H1 (cell line): ENCODE results near the gene ZW10. TPM values are rescaled to one million over a fixed set of nuclear protein-coding genes. Genes with fewer than 3 reads are reported as not detected.
A peak's percentile ranks its signal among the peaks of the same experiment; 100 is the strongest.

Experiments used
- CTCF ChIA-PET: fragments of 300-600 bp; sonication (Branson Sonifier 250); formaldehyde crosslinking; loops from one replicate; lab custom pipeline; 2021; ENCODE audit not compliant: partially characterized antibody; lab: Charles Lee
- POLR2A ChIA-PET: fragments of 300-600 bp; sonication (Branson Sonifier 250); formaldehyde crosslinking; loops from one replicate; lab custom pipeline; 2021; ENCODE audit warnings: inconsistent platforms; ENCODE audit not compliant: partially characterized antibody; lab: Charles Lee
- DNase-seq, 2 experiments: peaks; one replicate each; pipeline versions ENCODE4 v3.0.0 to v3.0.0-alpha.2; 2010 to 2022; ENCODE audit warnings: low spot score in 2 of 2, low read depth in 1 of 2, mixed read lengths in 1 of 2
- FAIRE-seq: peaks from 2 replicates; lab custom pipeline; 2011; peaks lifted over from hg19 to GRCh38; lab: Jason Lieb, UNC
- H2AFZ ChIP-seq: 2 replicates; pipeline ENCODE4 v1.8.1; 2012; ENCODE audit warnings: low read length, inconsistent platforms
- H2AK5ac ChIP-seq: 2 replicates; pipeline ENCODE4 v1.6.1; 2013; ENCODE audit warnings: low read depth, low read length
- H2BK120ac ChIP-seq: replicated peaks from 2 replicates; pipeline ENCODE3; 2013; ENCODE audit warnings: low read depth, low read length, inconsistent platforms
- H2BK12ac ChIP-seq: 2 replicates; pipeline ENCODE4 v1.6.1; 2013; ENCODE audit warnings: low read depth, low read length
- H2BK15ac ChIP-seq: 2 replicates; pipeline ENCODE4 v1.6.1; 2013; ENCODE audit warnings: low read length
- H2BK20ac ChIP-seq: 2 replicates; pipeline ENCODE4 v1.6.1; 2013; ENCODE audit warnings: low read length
- H2BK5ac ChIP-seq: 2 replicates; pipeline ENCODE4 v1.6.1; 2013; ENCODE audit warnings: low read depth, low read length
- H3K14ac ChIP-seq: 2 replicates; pipeline ENCODE4 v1.6.1; 2013; ENCODE audit warnings: inconsistent platforms; ENCODE audit not compliant: insufficient read length
- H3K18ac ChIP-seq: 2 replicates; pipeline ENCODE4 v1.6.1; 2013; ENCODE audit warnings: low read length; ENCODE audit errors: extremely low read depth
- H3K23ac ChIP-seq: 2 replicates; pipeline ENCODE4 v1.6.1; 2013; ENCODE audit warnings: inconsistent platforms; ENCODE audit not compliant: insufficient read length
- H3K23me2 ChIP-seq: 2 replicates; pipeline ENCODE4 v1.6.1; 2013; ENCODE audit warnings: low read depth, low read length
- H3K27ac ChIP-seq: 2 replicates; pipeline ENCODE4 v1.6.1; 2011; ENCODE audit warnings: low read depth, low read length, inconsistent platforms
- H3K27me3 ChIP-seq, 4 experiments: replicated peaks in 1 of 4; 1 replicate in 1 of 4; 2 replicates in 3 of 4; pipeline versions ENCODE4 v1.6.1 to v1.8.1; 2011 to 2013; ENCODE audit warnings: low read length in 3 of 4, mild to moderate bottlenecking in 3 of 4, inconsistent platforms in 2 of 4, mixed read lengths in 2 of 4, moderate library complexity in 1 of 4; ENCODE audit not compliant: control insufficient read depth in 3 of 4, insufficient read depth in 3 of 4; ENCODE audit errors: extremely low read depth in 1 of 4
- H3K36me3 ChIP-seq, 4 experiments: 2 replicates each; pipeline versions ENCODE4 v1.6.1 to v1.8.1; 2011 to 2013; ENCODE audit warnings: mild to moderate bottlenecking in 4 of 4, low read length in 3 of 4, moderate library complexity in 2 of 4, control low read depth in 1 of 4, inconsistent platforms in 1 of 4; ENCODE audit not compliant: insufficient read depth in 4 of 4, control insufficient read depth in 2 of 4
- H3K4ac ChIP-seq: replicated peaks from 2 replicates; pipeline ENCODE3; 2013; ENCODE audit warnings: low read length, low read depth, mixed read lengths, inconsistent platforms; ENCODE audit not compliant: insufficient read length
- H3K4me1 ChIP-seq, 4 experiments: replicated peaks in 1 of 4; 1 replicate in 1 of 4; 2 replicates in 3 of 4; pipeline versions ENCODE4 v1.6.1 to v1.8.1; 2011 to 2013; ENCODE audit warnings: low read length in 3 of 4, inconsistent platforms in 2 of 4, mixed read lengths in 1 of 4; ENCODE audit not compliant: insufficient read depth in 4 of 4, control insufficient read depth in 3 of 4
- H3K4me2 ChIP-seq, 2 experiments: 2 replicates each; pipeline versions ENCODE4 v1.6.1 to v1.8.1; 2011 to 2013; ENCODE audit warnings: low read depth in 2 of 2, low read length in 2 of 2, control low read depth in 1 of 2, inconsistent platforms in 1 of 2, mild to moderate bottlenecking in 1 of 2; ENCODE audit not compliant: insufficient read depth in 1 of 2
- H3K4me3 ChIP-seq, 4 experiments: fragments of 200-600, 300-600 bp in 1 of 4; sonication (generic), shearing (Covaris generic), sonication (Bioruptor Twin) in 1 of 4; 2 replicates each; pipeline versions ENCODE4 v1.5.1 to v1.8.1; 2011 to 2016; ENCODE audit warnings: low read length in 4 of 4, low read depth in 3 of 4, control low read depth in 2 of 4, inconsistent platforms in 2 of 4, mild to moderate bottlenecking in 2 of 4, mixed read lengths in 1 of 4, moderate library complexity in 1 of 4; ENCODE audit not compliant: insufficient read depth in 2 of 4; ENCODE audit errors: extremely low read depth in 1 of 4
- H3K56ac ChIP-seq: replicated peaks from 2 replicates; pipeline ENCODE3; 2013; ENCODE audit warnings: low read depth, mild to moderate bottlenecking, mixed read lengths, low read length, inconsistent platforms; ENCODE audit not compliant: insufficient read length
- H3K79me1 ChIP-seq: 2 replicates; pipeline ENCODE4 v1.6.1; 2013; ENCODE audit warnings: low read depth, low read length, control low read depth
- H3K79me2 ChIP-seq, 2 experiments: 2 replicates each; pipeline versions ENCODE4 v1.6.1 to v1.8.1; 2012 to 2013; ENCODE audit warnings: low read length in 2 of 2, mild to moderate bottlenecking in 2 of 2, inconsistent platforms in 1 of 2; ENCODE audit not compliant: insufficient read depth in 2 of 2, control insufficient read depth in 1 of 2
- H3K9ac ChIP-seq, 4 experiments: replicated peaks in 1 of 4; 1 replicate in 1 of 4; 2 replicates in 3 of 4; pipeline versions ENCODE4 v1.6.1 to v1.8.1; 2011 to 2013; ENCODE audit warnings: low read depth in 3 of 4, low read length in 3 of 4, control low read depth in 2 of 4, mild to moderate bottlenecking in 2 of 4, moderate library complexity in 2 of 4, inconsistent platforms in 1 of 4; ENCODE audit errors: extremely low read depth in 1 of 4
- H3K9me3 ChIP-seq, 2 experiments: 2 replicates each; pipeline versions ENCODE4 v1.6.1 to v1.8.1; 2012 to 2013; ENCODE audit warnings: mild to moderate bottlenecking in 2 of 2, moderate library complexity in 2 of 2, control low read depth in 1 of 2, inconsistent platforms in 1 of 2, low read depth in 1 of 2, low read length in 1 of 2, mixed read lengths in 1 of 2; ENCODE audit not compliant: insufficient read depth in 2 of 2
- H4K20me1 ChIP-seq, 2 experiments: replicated peaks in 1 of 2; 2 replicates each; pipeline versions ENCODE3 to v1.8.1; 2011 to 2013; ENCODE audit warnings: inconsistent platforms in 2 of 2, low read length in 2 of 2, mild to moderate bottlenecking in 1 of 2; ENCODE audit not compliant: insufficient read depth in 2 of 2, control insufficient read depth in 1 of 2
- H4K5ac ChIP-seq: 2 replicates; pipeline ENCODE4 v1.6.1; 2013; ENCODE audit warnings: low read length, low read depth, mixed read lengths, inconsistent platforms; ENCODE audit not compliant: insufficient read length
- H4K8ac ChIP-seq: 2 replicates; pipeline ENCODE4 v1.8.0; 2013; ENCODE audit warnings: mild to moderate bottlenecking, moderate library complexity, low read length, inconsistent platforms; ENCODE audit not compliant: insufficient read depth; ENCODE audit errors: extremely low read depth
- H4K91ac ChIP-seq: replicated peaks from 2 replicates; pipeline ENCODE3; 2013; ENCODE audit warnings: low read length, mixed read lengths, inconsistent platforms; ENCODE audit not compliant: insufficient read length
- ASH2L ChIP-seq: fragments of 200-600, 300-600 bp; sonication (generic); IDR thresholded peaks from one replicate; pipeline ENCODE4 v1.7.1; 2017; ENCODE audit warnings: low read length
- BRCA1 ChIP-seq: IDR thresholded peaks from 2 replicates; pipeline ENCODE4 v1.6.1; 2012; ENCODE audit warnings: low read depth, low read length, improper control_type of control experiment
- KDM5A ChIP-seq: fragments of 200-600 bp; IDR thresholded peaks from 2 replicates; pipeline ENCODE4 v1.7.1; 2012; ENCODE audit warnings: mild to moderate bottlenecking, low read length, inconsistent platforms, mixed read lengths
- SUZ12 ChIP-seq: fragments of 200-600 bp; sonication (generic); IDR thresholded peaks from 2 replicates; pipeline ENCODE4 v1.6.1; 2012; ENCODE audit warnings: mild to moderate bottlenecking, inconsistent platforms, low read length, moderate library complexity, mixed read lengths
- WGBS, 2 experiments: shearing (Covaris generic) in 1 of 2; methylation state at CpG; one replicate each; pipeline versions ENCODE4 v1.1.6 to v1.1.7; 2013 to 2015; ENCODE audit warnings: low lambda C conversion rate in 2 of 2, mixed read lengths in 2 of 2, inconsistent platforms in 1 of 2, low coverage in 1 of 2, missing lambda C conversion rate in 1 of 2; ENCODE audit not compliant: insufficient replicate concordance in 2 of 2, insufficient coverage in 1 of 2, insufficient read length in 1 of 2; ENCODE audit errors: extremely low coverage in 1 of 2, missing lambda C conversion rate in 1 of 2; 5-methylcytosine and 5-hydroxymethylcytosine counted together
- polyA plus RNA-seq, 7 experiments: library from polyadenylated mRNA; depleted of rRNA in 3 of 7; stranded (reverse) in 5 of 7; unstranded in 2 of 7; fragments of >200 nt in 5 of 7; fragments of 200-250 nt in 2 of 7; gene quantifications; 1 replicate in 5 of 7; 2 replicates in 1 of 7; 4 replicates in 1 of 7; pipeline versions ENCODE4 v1.2.1 to v1.2.3, GENCODE V29; 2011 to 2013; ENCODE audit warnings: missing spikeins in 2 of 7, mixed read lengths in 2 of 7
- total RNA-seq: library from RNA; stranded (reverse); fragmentation: NEBNext Ultra II Directional; extraction: Animal tissue kit (Norgen Biotek cat#: 25700); gene quantifications from 2 replicates; pipeline ENCODE4 v1.2.1, GENCODE V29; 2021

Gene ZW10
- total and polyA plus RNA-seq, 2 of the 8 experiments (the other 6 are each of a cell fraction or from before 2014, with no cell fraction given): 9.0 to 25.3 TPM

DNA sequence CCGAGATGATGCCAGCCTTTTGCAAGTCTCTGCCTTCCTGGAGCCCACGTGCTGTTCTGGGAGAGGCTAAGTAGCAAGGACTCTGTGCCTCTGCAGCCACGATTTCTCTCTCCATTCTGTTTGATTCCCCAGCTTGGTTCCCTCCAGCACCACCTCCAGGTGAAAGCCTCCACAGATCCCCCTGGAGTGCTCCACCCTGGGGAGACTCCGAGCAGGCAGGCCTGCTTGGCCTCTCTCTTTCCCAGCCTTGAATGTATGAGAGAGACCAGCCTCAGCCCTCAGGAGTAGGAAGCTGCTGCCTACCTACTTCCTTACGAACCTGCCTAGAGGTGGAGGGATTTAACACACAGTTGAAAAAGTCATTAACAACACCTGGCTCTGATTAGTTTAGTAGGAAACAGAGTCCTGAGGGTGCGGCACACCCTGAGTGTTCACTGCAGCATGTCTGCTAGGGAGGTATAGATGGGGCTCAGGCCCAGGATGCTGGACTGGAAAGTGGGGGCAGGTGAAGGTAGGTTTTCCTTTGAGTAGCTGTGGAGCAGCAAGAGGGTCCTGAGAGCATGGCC is 89.9 kb downstream of the ZW10 start:
- no peak for TF ChIP-seq SUZ12
- TF ChIP-seq KDM5A: no peak
- TF ChIP-seq BRCA1: no peak
- TF ChIP-seq ASH2L: no peak
- H3K9me3 ChIP-seq: no peaks in the 10 kb centered on the region
- WGBS, 2 experiments: 84% methylated on average over 6 of the region's 6 CpGs; no CpG with 5 or more reads in 1 of the 2 experiments
- no peak overlapping the region for H2BK12ac ChIP-seq
- H3K4me1 ChIP-seq: peaks cover 0 to 4% (median 0%) of the 10 kb centered on the region in 4 experiments; a peak in 1 of 7 replicates
- no peaks in the 10 kb centered on the region for H4K20me1 ChIP-seq
- H3K4ac ChIP-seq: no peak overlapping the region
- no peak overlapping the region for H3K9ac ChIP-seq
- FAIRE-seq (no peak), DNase-seq (peak in 1 of 2 experiments; percentile 32)
- H2AK5ac ChIP-seq: no peak overlapping the region
- H3K18ac ChIP-seq: no peak overlapping the region; the same call in 1 of the 2 replicates
- no peak overlapping the region for H3K27ac ChIP-seq
- H4K8ac ChIP-seq: no peak overlapping the region
- H3K79me2 ChIP-seq: no peaks in the 10 kb centered on the region
- H3K56ac ChIP-seq: no peak overlapping the region
- H2BK120ac ChIP-seq: no peak overlapping the region
- no peak overlapping the region for H3K4me3 ChIP-seq
- no peak overlapping the region for H4K91ac ChIP-seq
- H3K23ac ChIP-seq: no peak overlapping the region
- H3K36me3 ChIP-seq: no peaks in the 10 kb centered on the region
- no peak overlapping the region for H2BK15ac ChIP-seq
- H3K4me2 ChIP-seq: no peak overlapping the region
- H2AFZ ChIP-seq: no peak overlapping the region
- H3K79me1 ChIP-seq: no peaks in the 10 kb centered on the region
- no peaks in the 10 kb centered on the region for H3K23me2 ChIP-seq
- no peak overlapping the region for H2BK20ac ChIP-seq
- H2BK5ac ChIP-seq: no peak overlapping the region
- CTCF ChIA-PET: interaction anchor here (0.6 to 1.7 kb wide), 7 partner anchors 9 to 577 kb away, joined by 3 to 6 read pairs (median 3); no protein-coding TSS in a partner anchor
- H3K27me3 ChIP-seq: no peaks in the 10 kb centered on the region
- no peak overlapping the region for H3K14ac ChIP-seq
- H4K5ac ChIP-seq: no peak overlapping the region
- POLR2A ChIA-PET: no interaction called here
